Measurements from ENCODE around the gene CPVL. TPM values are rescaled to one million over a fixed set of nuclear protein-coding genes. Genes with fewer than 3 reads are reported as not detected.
"Not testable (repeated sequence)": the region's sequence is repeated elsewhere in the genome, so short reads cannot be mapped to it uniquely, and the experiment has no call there.

CPVL gene
- total and polyA plus RNA-seq, 10 donors: 18.7 to 259 (median 130) TPM

- intact Hi-C loops (cut with DNase I; ENCODE audit: low total_unique reads): no loop called here
- no peaks in the 10 kb centered on the region for H3K27me3 ChIP-seq (replicated peaks in 1 of 7)
- no peak overlapping the region for H3K4me3 ChIP-seq
- TF ChIP-seq, protein P1, sequence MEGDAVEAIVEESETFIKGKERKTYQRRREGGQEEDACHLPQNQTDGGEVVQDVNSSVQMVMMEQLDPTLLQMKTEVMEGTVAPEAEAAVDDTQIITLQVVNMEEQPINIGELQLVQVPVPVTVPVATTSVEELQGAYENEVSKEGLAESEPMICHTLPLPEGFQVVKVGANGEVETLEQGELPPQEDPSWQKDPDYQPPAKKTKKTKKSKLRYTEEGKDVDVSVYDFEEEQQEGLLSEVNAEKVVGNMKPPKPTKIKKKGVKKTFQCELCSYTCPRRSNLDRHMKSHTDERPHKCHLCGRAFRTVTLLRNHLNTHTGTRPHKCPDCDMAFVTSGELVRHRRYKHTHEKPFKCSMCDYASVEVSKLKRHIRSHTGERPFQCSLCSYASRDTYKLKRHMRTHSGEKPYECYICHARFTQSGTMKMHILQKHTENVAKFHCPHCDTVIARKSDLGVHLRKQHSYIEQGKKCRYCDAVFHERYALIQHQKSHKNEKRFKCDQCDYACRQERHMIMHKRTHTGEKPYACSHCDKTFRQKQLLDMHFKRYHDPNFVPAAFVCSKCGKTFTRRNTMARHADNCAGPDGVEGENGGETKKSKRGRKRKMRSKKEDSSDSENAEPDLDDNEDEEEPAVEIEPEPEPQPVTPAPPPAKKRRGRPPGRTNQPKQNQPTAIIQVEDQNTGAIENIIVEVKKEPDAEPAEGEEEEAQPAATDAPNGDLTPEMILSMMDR (IDR thresholded peaks at IDR 0.05 in 8 of 11, conservative IDR thresholded peaks at IDR 0.05 in 3 of 11): no peak
- no peak for TF ChIP-seq POLR2AphosphoS5 (IDR thresholded peaks at IDR 0.05)
- no peak for TF ChIP-seq POLR2A (IDR thresholded peaks at IDR 0.05)
- WGBS, 5 donors: 52 to 75% (median 59%) methylated on average over 2 of the region's 2 CpGs
- peaks cover 0 to 43% (median 20%) of the 10 kb centered on the region in 6 donors for H3K4me1 ChIP-seq
- H3K27ac ChIP-seq: peak overlapping the region in 4 of 8 donors; percentile 26 to 48 (median 36)
- no peak for DNase-seq
- no peaks in the 10 kb centered on the region for H3K9me3 ChIP-seq
- peaks cover 0 to 10% (median 0%) of the 10 kb centered on the region in 6 donors for H3K36me3 ChIP-seq
Measured at GRCh38 chr7:29115130-29115687, 31.1 kb downstream of the CPVL start.

GRCh38 chr7:29114266-29114665, 32.1 kb downstream of the CPVL start:
- H3K4me3 ChIP-seq; H3K36me3 ChIP-seq; H3K9me3 ChIP-seq; DNase-seq; H3K27me3 ChIP-seq (replicated peaks in 1 of 7): not testable (repeated sequence)
- 44 to 70% (median 67%) methylated on average over 2 of the region's 2 CpGs for WGBS, 5 donors
- intact Hi-C loops (cut with DNase I; ENCODE audit: low total_unique reads): loop anchor here (5.0 kb wide), 1 partner anchor 293 kb away; no protein-coding TSS in a partner anchor
- H3K27ac ChIP-seq: peak overlapping the region in 4 of 8 donors; percentile 46 to 64 (median 50)
- H3K4me1 ChIP-seq: peaks cover 0 to 51% (median 24%) of the 10 kb centered on the region in 6 donors

GRCh38 chr7:29113384-29114102, 32.8 kb downstream of the CPVL start:
- TF ChIP-seq, protein P1 (IDR thresholded peaks at IDR 0.05 in 8 of 11, conservative IDR thresholded peaks at IDR 0.05 in 3 of 11): peak in 7 of 11 experiments; percentile 17 to 48 (median 27)
- peak in 1 of 3 donors; percentile 53 for TF ChIP-seq POLR2AphosphoS5 (IDR thresholded peaks at IDR 0.05)
- no peak for TF ChIP-seq POLR2A (IDR thresholded peaks at IDR 0.05)
- Histone ChIP-seq H3K27ac (peak overlapping the region in 5 of 8 donors; percentile 26 to 64 (median 46)), H3K36me3 (peaks cover 0 to 10% (median 0%) of the 10 kb centered on the region in 6 donors), H3K9me3 (no peaks in the 10 kb centered on the region), H3K4me3 (no peak overlapping the region), H3K4me1 (peaks cover 0 to 54% (median 24%) of the 10 kb centered on the region in 6 donors), H3K27me3 (replicated peaks in 1 of 7) (no peaks in the 10 kb centered on the region)
- 22 to 27% (median 22%) methylated on average over 5 of the region's 5 CpGs for WGBS, 5 donors
- intact Hi-C loops (cut with DNase I; ENCODE audit: low total_unique reads): loop anchor here (5.0 kb wide), 1 partner anchor 294 kb away; no protein-coding TSS in a partner anchor
- no peak for DNase-seq

- H3K27me3 ChIP-seq (replicated peaks in 1 of 7): no peaks in the 10 kb centered on the region
- intact Hi-C loops (cut with DNase I; ENCODE audit: low total_unique reads): loop anchor here (5.0 kb wide), 1 partner anchor 295 kb away; no protein-coding TSS in a partner anchor
- no peak overlapping the region for H3K4me3 ChIP-seq
- no peak for DNase-seq
- H3K9me3 ChIP-seq: no peaks in the 10 kb centered on the region
- peaks cover 0 to 54% (median 24%) of the 10 kb centered on the region in 6 donors for H3K4me1 ChIP-seq
- peak overlapping the region in 3 of 8 donors; percentile 37 to 64 (median 52) for H3K27ac ChIP-seq
- WGBS, 5 donors: 78 to 93% (median 88%) methylated on average over 4 of the region's 4 CpGs
- H3K36me3 ChIP-seq: peaks cover 0 to 10% (median 0%) of the 10 kb centered on the region in 6 donors
- TF ChIP-seq POLR2A (IDR thresholded peaks at IDR 0.05) (no peak), POLR2AphosphoS5 (IDR thresholded peaks at IDR 0.05) (no peak)
- TF ChIP-seq, protein P1 (IDR thresholded peaks at IDR 0.05 in 8 of 11, conservative IDR thresholded peaks at IDR 0.05 in 3 of 11): no peak
Measured at GRCh38 chr7:29112721-29113120, 33.6 kb downstream of the CPVL start.
